NT2/D1 (cell line): Measurements from ENCODE around the gene RDX.

Experiments
- SUZ12 ChIP-seq: IDR thresholded peaks from 2 replicates; pipeline ENCODE4 v1.6.1; 2011; ENCODE audit not compliant: insufficient read length, insufficient read depth; ENCODE audit errors: extremely low read depth
- YY1 ChIP-seq: IDR thresholded peaks from 2 replicates; pipeline ENCODE4 v1.6.1; 2011; ENCODE audit not compliant: insufficient read length, insufficient read depth
- ZNF274 ChIP-seq: IDR thresholded peaks from 2 replicates; pipeline ENCODE4 v1.6.1; 2011; ENCODE audit warnings: mild to moderate bottlenecking, low read depth, low read length

- no peak for TF ChIP-seq ZNF274
- TF ChIP-seq SUZ12, result no peak
- no peak for TF ChIP-seq YY1
These were observed 108.7 kb downstream of the RDX start for GRCh38 chr11:110187731-110188130.
